HG03280 (cell line): ENCODE results near the gene FBXW8.

Experiments used
- ATAC-seq: cut with Tn5 transposase; IDR thresholded peaks from one replicate; pipeline ENCODE4 v1.9.1; 2021; ENCODE audit warnings: mild to moderate bottlenecking, moderate library complexity; ENCODE audit not compliant: unreplicated experiment

FBXW8 gene

GRCh38 chr12:117018685-117019084 lies 107.9 kb downstream of the FBXW8 start:
- ATAC-seq = no peak

- no peak for ATAC-seq
These were observed 109.1 kb downstream of the FBXW8 start for GRCh38 chr12:117019866-117020265.

- no peak for ATAC-seq
These were observed 109.9 kb downstream of the FBXW8 start for GRCh38 chr12:117020536-117021220.

GRCh38 chr12:117022465-117022864 lies 111.7 kb downstream of the FBXW8 start:
- no peak for ATAC-seq

- ATAC-seq = no peak
These were observed 113.5 kb downstream of the FBXW8 start for GRCh38 chr12:117023998-117024960.

- no peak for ATAC-seq
These were observed 114.3 kb downstream of the FBXW8 start for GRCh38 chr12:117024961-117025480.

- peak; percentile 73 for ATAC-seq
These were observed 114.9 kb downstream of the FBXW8 start for GRCh38 chr12:117025481-117026151.

GRCh38 chr12:117026343-117026742 lies 115.6 kb downstream of the FBXW8 start:
- ATAC-seq = no peak

GRCh38 chr12:117026921-117027250 lies 116.1 kb downstream of the FBXW8 start:
- ATAC-seq = no peak

- no peak for ATAC-seq
These were observed 116.7 kb downstream of the FBXW8 start for GRCh38 chr12:117027251-117028086.

- ATAC-seq = no peak
These were observed 117.5 kb downstream of the FBXW8 start for GRCh38 chr12:117028254-117028653.

GRCh38 chr12:117030187-117030900 lies 119.6 kb downstream of the FBXW8 start:
- no peak for ATAC-seq

- no peak for ATAC-seq
These were observed 121.3 kb downstream of the FBXW8 start for GRCh38 chr12:117031843-117032592.

- ATAC-seq = no peak
These were observed 122.0 kb downstream of the FBXW8 start for GRCh38 chr12:117032593-117033381.

GRCh38 chr12:117033382-117034221 lies 122.9 kb downstream of the FBXW8 start:
- ATAC-seq = no peak

- no peak for ATAC-seq
These were observed 123.5 kb downstream of the FBXW8 start for GRCh38 chr12:117034249-117034648.

GRCh38 chr12:117034701-117035151 lies 124.0 kb downstream of the FBXW8 start:
- ATAC-seq = no peak
